Stomach smooth muscle (tissue), 2 donors: ENCODE results near the gene METTL8.
"Not testable (repeated sequence)": the region's sequence is repeated elsewhere in the genome, so short reads cannot be mapped to it uniquely, and the experiment has no call there.

Source experiments
- H3K27ac ChIP-seq: one replicate; pipeline ENCODE4 v1.7.0; 2013; ENCODE audit warnings: mild to moderate bottlenecking, low read length, inconsistent platforms
- H3K27me3 ChIP-seq, 2 donors: one replicate each; pipeline ENCODE4 v1.7.0; 2013; ENCODE audit warnings: low read length in 2 of 2; ENCODE audit not compliant: insufficient read depth in 2 of 2, control insufficient read depth in 1 of 2
- H3K36me3 ChIP-seq, 2 donors: one replicate each; pipeline ENCODE4 v1.7.0; 2013; ENCODE audit warnings: low read length in 2 of 2; ENCODE audit not compliant: control insufficient read depth in 2 of 2, insufficient read depth in 2 of 2
- H3K4me1 ChIP-seq: one replicate; pipeline ENCODE4 v1.7.0; 2013; ENCODE audit warnings: low read length; ENCODE audit not compliant: control insufficient read depth, insufficient read depth
- H3K4me3 ChIP-seq, 2 donors: one replicate each; pipeline ENCODE4 v1.7.0; 2013; ENCODE audit warnings: low read length in 2 of 2
- H3K9ac ChIP-seq, 2 donors: one replicate each; pipeline ENCODE4 v1.7.0; 2013; ENCODE audit warnings: low read length in 2 of 2, mild to moderate bottlenecking in 1 of 2
- H3K9me3 ChIP-seq, 2 donors: one replicate each; pipeline ENCODE4 v1.7.0; 2013; ENCODE audit warnings: low read length in 2 of 2; ENCODE audit not compliant: control insufficient read depth in 2 of 2
- donor health status: healthy.
- donor health status: Pancreatic carcinoma.

Gene METTL8

DNA sequence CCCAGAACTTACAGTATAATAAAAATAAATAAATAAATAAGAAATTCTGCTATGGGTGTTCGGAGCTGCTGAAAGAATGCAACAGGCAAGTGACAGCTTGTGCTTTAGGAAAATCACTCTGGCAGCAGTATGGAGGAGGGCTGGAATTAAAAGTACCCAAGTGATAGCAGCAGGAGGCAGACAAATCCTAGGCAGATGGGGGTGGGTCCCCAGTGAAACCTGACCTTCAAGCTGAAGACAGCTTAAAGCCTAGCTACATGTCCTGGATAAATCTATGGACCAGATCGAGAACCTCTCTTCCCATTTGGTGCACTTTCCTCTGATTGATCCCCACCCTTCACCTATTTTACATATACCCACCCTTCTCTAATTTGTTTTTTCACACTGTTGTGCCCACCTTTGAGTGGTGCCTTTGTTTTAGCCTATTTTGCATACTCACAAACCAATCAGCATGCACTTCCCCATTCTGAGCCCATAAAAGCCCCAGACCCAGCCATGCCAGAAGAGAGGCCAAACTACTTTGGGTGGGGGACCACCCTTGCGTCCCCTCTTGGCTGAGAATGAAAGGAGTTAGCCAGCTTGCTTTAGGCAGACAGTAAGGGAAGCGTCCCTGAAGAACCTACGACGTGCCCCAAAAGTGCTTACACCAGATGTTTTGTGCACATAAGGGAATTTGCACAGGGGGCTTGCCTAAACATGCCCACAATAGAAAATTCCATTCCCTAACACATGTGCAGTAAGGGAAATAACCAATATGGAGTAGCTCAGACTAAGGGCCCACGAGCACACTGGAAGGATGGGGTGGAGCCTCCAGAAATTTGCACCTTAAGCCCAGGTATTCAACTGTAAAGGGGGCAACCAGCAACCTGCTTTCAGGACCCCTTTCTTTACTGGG lies 3.0 kb downstream of the METTL8 start:
- Histone ChIP-seq H3K27me3 (no peaks in the 10 kb centered on the region), H3K4me1 (peaks cover 10% of the 10 kb centered on the region), H3K27ac (peak overlapping the region; percentile 78), H3K36me3 (no peaks in the 10 kb centered on the region), H3K4me3 (peak overlapping the region in 1 of 2 donors; percentile 24), H3K9me3 (no peaks in the 10 kb centered on the region), H3K9ac (no peak overlapping the region)

DNA sequence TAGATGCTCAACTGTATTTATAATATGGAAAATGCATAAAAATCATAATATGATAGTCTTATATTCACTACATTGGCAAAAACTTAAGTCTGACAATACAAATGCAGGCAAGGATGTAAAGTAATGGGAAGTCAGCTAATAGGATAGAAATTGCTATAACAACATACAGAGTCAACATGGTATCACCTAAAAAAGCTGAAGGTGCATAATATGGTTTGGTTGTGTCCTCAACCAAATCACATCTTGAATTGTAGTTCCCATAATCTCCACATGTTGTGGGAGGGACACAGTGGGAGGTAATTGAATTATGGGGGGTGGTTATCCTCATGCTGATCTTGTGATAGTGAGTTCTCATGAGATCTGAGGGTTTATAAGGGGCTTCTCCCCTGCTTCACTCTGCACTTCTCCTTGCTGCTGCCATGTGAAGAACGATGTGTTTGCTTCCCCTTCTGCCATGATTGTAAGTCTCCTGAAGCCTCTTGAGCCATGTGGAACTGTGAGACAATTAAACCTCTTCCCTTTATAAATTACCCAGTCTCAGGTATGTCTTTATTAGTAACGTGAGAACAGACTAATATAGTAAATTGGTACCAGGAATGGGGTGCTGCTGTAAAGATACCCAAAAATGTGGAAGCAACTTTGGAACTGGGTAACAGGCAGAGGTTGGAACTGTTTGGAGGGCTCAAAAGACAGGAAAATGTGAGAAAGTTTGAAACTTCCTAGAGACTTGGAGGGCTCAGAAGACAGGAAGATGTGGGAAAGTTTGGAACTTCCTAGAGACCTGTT lies 10.9 kb downstream of the METTL8 start:
- not testable (repeated sequence) for H3K9me3 ChIP-seq, H3K4me3 ChIP-seq, H3K9ac ChIP-seq, H3K36me3 ChIP-seq, H3K4me1 ChIP-seq, H3K27me3 ChIP-seq, H3K27ac ChIP-seq

DNA sequence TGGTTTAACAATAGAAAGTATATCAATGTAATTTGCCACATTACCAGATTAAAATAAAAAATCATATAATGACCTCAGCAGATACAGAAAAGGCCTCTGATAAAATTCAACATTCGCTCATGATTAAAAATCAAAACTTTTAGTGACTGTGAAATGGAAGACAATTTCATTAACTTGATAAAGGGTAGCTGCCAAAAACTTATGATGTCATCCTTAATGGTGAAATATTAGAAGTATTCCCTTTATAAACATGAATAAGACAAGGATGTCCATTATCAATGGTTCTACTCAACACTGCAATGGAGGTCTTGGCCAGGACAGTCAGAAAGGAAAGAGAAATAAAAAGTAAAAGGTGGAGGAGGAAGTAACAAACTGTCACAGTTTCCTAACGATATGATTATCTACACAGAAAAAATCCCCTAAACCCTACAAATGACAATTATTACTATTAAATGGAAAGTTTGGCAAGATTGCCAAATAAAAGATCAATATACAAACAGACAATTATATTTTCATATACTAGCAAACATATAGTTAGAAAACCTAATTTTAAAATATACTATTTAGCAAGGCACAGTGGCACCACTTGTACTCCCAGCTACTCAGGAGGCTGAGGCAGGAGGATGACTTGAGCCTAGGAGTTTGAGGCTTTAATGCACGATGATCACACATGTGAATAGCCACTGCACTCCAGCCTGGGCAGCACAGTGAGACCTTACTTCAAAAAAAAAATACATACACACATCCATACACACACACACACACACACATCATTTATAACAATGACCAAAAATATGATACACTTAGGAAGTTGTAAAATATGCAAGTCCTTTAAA lies 12.8 kb downstream of the METTL8 start:
- H3K27ac ChIP-seq = no peak overlapping the region
- H3K4me1 ChIP-seq = no peaks in the 10 kb centered on the region
- no peaks in the 10 kb centered on the region for H3K27me3 ChIP-seq
- H3K36me3 ChIP-seq = no peaks in the 10 kb centered on the region
- H3K9ac ChIP-seq = no peak overlapping the region
- no peak overlapping the region for H3K4me3 ChIP-seq
- no peaks in the 10 kb centered on the region for H3K9me3 ChIP-seq

DNA sequence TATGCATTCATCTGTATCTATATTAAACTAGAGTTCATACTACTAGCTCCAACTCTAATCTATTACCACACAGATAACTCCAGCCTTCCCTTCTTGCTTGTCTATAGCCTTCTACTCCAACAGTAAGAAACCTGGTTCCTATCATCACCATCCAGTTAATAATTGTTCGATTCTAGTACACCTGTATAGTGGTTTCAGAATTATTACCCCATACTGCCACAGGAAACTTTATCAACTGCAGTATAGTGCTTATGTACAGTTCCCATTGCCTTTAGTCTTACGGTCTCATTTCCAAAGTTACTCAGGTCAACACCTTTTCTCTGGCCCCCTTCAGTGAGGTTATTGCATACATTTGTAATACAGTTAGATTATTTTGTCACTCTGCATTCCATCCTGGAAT lies 14.5 kb downstream of the METTL8 start:
- no peaks in the 10 kb centered on the region for H3K4me1 ChIP-seq
- no peaks in the 10 kb centered on the region for H3K27me3 ChIP-seq
- no peak overlapping the region for H3K4me3 ChIP-seq
- H3K36me3 ChIP-seq = no peaks in the 10 kb centered on the region
- H3K9me3 ChIP-seq = no peaks in the 10 kb centered on the region
- H3K9ac ChIP-seq = no peak overlapping the region
- no peak overlapping the region for H3K27ac ChIP-seq

DNA sequence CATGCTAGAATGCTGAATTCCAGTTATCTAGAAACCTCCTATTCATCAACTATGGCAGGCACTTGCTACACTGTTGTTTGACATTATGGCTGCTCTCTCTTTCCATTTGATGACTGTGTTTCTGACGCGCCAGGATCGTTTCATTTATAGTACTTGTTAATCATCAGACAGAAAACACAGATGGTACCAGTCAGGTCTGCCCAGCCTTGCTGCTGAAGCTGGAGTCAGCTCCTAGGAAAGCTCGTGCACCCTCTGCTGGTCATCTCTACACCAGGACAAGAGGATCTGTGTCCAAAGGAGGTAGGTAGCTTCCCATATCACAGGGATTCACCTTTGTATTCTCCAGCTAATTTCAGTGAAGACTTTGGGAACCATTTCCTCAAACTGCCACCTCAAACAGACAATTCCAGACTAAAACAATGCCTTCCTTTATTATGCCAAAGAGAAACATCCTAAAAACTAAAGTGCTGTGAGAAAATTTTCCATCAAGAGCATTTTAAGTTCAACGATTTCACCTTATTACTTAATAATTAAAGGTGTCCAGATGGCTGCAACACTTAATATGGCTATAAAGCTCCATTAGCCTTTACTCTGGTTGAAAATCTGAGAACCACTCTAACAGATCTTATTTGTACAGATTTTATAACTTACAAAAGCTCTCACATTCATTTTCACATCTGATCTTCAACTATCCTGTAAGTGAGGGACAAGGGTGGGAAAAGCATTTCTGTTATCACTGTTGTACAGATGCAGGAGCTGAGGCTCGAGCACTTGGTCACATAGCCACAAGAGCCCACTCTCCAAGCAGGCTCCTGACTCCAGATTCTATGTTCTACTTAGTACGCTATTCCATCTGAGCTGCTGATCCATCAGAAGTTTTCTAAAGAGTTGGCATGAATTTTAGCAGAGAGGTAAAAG lies 17.5 kb downstream of the METTL8 start:
- Histone ChIP-seq H3K9me3 (no peaks in the 10 kb centered on the region), H3K4me1 (no peaks in the 10 kb centered on the region), H3K27ac (no peak overlapping the region), H3K27me3 (no peaks in the 10 kb centered on the region), H3K36me3 (no peaks in the 10 kb centered on the region), H3K9ac (no peak overlapping the region), H3K4me3 (no peak overlapping the region)

DNA sequence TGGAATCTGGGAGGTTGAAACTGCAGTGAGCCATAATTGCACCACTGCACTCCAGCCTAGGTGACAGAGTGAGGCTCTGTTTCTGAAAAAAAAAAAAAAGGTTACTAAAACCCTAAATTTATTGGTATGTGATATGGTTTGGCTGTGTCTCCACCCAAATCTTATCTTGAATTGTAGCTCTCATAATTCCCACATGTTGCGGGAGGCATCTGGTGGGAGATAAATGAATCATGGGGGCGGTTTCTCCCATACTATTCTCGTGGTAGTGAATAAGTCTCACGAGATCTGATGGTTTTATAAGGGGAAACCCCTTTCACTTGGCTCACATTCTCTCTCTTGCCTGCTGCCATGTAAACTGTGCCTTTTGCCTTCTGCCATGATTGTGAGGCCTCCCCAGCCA lies 19.1 kb downstream of the METTL8 start:
- H3K36me3 ChIP-seq, H3K4me1 ChIP-seq, H3K9ac ChIP-seq, H3K27ac ChIP-seq, H3K27me3 ChIP-seq, H3K9me3 ChIP-seq, H3K4me3 ChIP-seq: not testable (repeated sequence)

DNA sequence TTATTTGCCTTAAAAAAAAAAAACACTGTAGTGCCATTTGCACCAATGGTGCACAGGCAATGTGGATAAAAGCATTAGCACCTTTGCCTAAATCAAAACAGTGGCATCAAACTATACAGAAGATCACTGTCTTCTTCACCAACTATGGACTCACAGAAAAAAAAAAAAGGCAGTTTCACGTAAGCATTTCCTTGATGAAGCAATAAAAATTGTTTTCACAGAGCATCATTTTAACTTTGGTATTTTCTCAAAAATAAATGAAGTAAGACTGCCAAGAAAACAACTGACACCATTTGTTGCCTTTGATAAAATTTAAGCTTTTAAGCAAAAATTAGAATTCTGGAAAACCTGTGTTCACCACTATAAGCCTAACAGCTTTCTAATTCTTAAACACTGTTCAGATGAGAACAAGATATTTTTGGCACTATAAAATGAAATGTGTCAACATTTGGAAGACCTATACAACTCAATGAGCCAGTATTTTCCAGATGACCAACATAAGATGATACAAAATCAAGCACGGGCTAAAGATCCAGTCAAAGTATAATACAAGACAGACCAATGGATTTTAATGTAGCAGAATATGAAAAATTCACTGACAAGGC lies 21.1 kb downstream of the METTL8 start:
- no peaks in the 10 kb centered on the region for H3K36me3 ChIP-seq
- no peak overlapping the region for H3K9ac ChIP-seq
- no peaks in the 10 kb centered on the region for H3K27me3 ChIP-seq
- H3K4me3 ChIP-seq = no peak overlapping the region
- H3K4me1 ChIP-seq = peaks cover 6% of the 10 kb centered on the region
- no peak overlapping the region for H3K27ac ChIP-seq
- no peaks in the 10 kb centered on the region for H3K9me3 ChIP-seq

DNA sequence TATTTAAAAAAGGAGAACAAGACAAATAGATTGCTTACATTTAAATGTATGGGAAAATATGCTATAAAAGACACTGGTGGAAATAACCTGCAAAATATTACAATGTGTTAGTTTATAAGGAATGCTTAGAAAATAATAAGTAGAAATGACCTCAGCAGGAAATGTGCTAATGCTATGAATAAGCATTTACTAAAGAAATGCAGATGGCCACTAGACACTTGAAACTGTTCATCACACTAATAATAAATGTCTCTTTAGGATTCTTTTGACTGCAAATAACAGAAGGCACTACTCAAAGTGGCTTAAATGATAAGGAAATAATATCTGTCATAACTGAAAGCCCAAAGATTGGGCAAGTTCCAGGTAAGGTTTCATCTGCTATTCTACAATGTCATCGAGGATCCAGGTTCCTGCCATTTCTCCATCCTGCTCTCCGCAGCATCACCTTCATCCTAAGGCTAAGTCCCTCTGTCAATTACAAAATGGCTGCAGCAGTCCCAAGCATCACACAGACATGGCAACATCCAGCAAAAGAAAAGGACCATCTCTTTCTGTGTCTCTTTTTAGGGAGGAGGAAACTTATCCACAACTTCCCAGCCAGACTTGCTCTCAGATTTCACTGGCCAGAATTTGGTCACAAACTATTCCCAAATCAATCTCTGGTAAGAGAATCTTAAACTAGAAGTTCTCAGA lies 21.9 kb downstream of the METTL8 start:
- Histone ChIP-seq H3K9ac (no peak overlapping the region), H3K4me1 (peaks cover 6% of the 10 kb centered on the region), H3K36me3 (no peaks in the 10 kb centered on the region), H3K27me3 (no peaks in the 10 kb centered on the region), H3K27ac (no peak overlapping the region), H3K9me3 (no peaks in the 10 kb centered on the region), H3K4me3 (no peak overlapping the region)

DNA sequence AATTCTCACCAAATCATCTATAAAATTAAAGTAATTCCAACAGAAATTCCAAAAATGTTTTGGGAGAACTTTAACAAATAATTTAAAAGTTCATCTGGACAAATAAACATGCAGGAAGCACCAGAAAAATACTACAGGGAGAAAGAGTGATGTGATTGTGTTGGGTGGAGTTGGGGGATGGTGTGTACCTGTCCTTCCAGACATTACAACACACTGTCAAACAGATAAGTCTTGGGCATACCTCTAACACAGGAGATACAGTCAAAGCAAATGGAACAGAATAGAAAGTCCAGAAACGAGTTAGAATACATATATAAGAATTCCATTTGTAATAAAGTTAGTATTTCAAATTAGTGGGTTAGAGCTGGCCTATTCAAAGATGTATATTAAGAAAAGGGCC lies 22.6 kb downstream of the METTL8 start:
- no peak overlapping the region for H3K27ac ChIP-seq
- no peaks in the 10 kb centered on the region for H3K27me3 ChIP-seq
- no peak overlapping the region for H3K4me3 ChIP-seq
- H3K9me3 ChIP-seq = no peaks in the 10 kb centered on the region
- H3K36me3 ChIP-seq = no peaks in the 10 kb centered on the region
- no peak overlapping the region for H3K9ac ChIP-seq
- H3K4me1 ChIP-seq = peaks cover 6% of the 10 kb centered on the region
